ENCODE measurements around the gene ARL14EP.
A peak's percentile ranks its signal among the peaks of the same experiment; 100 is the strongest.

Gene ARL14EP

DNA sequence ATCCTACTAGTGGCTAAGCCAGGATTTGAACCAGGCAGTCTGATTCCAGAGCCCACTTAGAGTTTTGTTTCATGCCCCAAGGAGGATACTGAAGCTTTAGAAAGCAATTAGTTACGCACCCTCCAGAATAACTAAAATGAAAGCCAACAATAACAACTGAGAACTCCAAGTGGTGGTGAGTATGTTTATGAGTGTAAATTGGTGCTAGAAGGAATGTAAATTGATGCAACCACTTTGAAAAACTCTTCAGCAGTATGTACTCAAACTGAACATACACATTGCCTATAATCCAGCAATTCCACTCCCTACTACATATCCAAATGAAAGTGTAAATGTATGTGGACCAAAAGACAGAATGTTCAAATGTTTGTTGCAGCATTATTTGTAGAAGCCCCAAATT is 6.7 kb upstream of the ARL14EP start:
- WGBS: no CpG with 5 or more reads among the region's 1 CpG
- no peak overlapping the region for H3K23ac ChIP-seq (ENCODE audit: low read length in 2 of 2)
- H3K18ac ChIP-seq (ENCODE audit: low read depth in 1 of 2, low read length in 2 of 2): no peak overlapping the region
- H3K4me3 ChIP-seq (ENCODE audit: insufficient read depth in 1 of 2, low read depth in 1 of 2, low read length in 2 of 2): no peak overlapping the region
- no peak overlapping the region for H4K91ac ChIP-seq (ENCODE audit: low read length)
- no peak overlapping the region for H2BK15ac ChIP-seq (ENCODE audit: low read depth, poor library complexity, severe bottlenecking)
- no peaks in the 10 kb centered on the region for H3K9me3 ChIP-seq (ENCODE audit: control insufficient read depth, low read length)
- H3K4me1 ChIP-seq (ENCODE audit: control insufficient read depth, insufficient read depth, low read depth, low read length): no peaks in the 10 kb centered on the region
- H3K14ac ChIP-seq (ENCODE audit: low read length in 2 of 2): no peak overlapping the region
- no peak overlapping the region for H2AK5ac ChIP-seq (ENCODE audit: low read length, severe bottlenecking)
- no peak overlapping the region for H2BK120ac ChIP-seq (ENCODE audit: low read depth, low read length)
- H3K4me2 ChIP-seq (ENCODE audit: low read length, poor library complexity, severe bottlenecking): no peak overlapping the region
- no peak overlapping the region for H2BK12ac ChIP-seq (ENCODE audit: low read length in 2 of 2)
- no peak overlapping the region for H3K4ac ChIP-seq (ENCODE audit: low read depth in 1 of 2, low read length in 2 of 2)
- H4K8ac ChIP-seq (ENCODE audit: low read length): no peak overlapping the region
- peaks cover 8 to 9% of the 10 kb centered on the region in 2 experiments for H3K27me3 ChIP-seq (ENCODE audit: control insufficient read depth in 1 of 2, insufficient read depth in 1 of 2, low read length in 2 of 2)
- no peaks in the 10 kb centered on the region for H3K79me1 ChIP-seq (replicated peaks; ENCODE audit: low read length, poor library complexity, severe bottlenecking)
- no peak for DNase-seq
- H2BK5ac ChIP-seq (ENCODE audit: low read depth, low read length, poor library complexity, severe bottlenecking): no peak overlapping the region
- H3K9ac ChIP-seq (ENCODE audit: low read length): no peak overlapping the region
- H2AFZ ChIP-seq (ENCODE audit: low read depth, low read length): no peak overlapping the region
- no peaks in the 10 kb centered on the region for H3K36me3 ChIP-seq (ENCODE audit: control insufficient read depth in 1 of 2, insufficient read depth in 2 of 2, low read depth in 1 of 2, low read length in 2 of 2)
- H3K27ac ChIP-seq (ENCODE audit: low read length, poor library complexity, severe bottlenecking): no peak overlapping the region

GRCh38 chr11:30317030-30317429 is 5.9 kb upstream of the ARL14EP start:
- Histone ChIP-seq H3K79me1 (replicated peaks; ENCODE audit: low read length, poor library complexity, severe bottlenecking) (no peaks in the 10 kb centered on the region), H4K8ac (ENCODE audit: low read length) (no peak overlapping the region), H2BK15ac (ENCODE audit: low read depth, poor library complexity, severe bottlenecking) (no peak overlapping the region), H2BK12ac (ENCODE audit: low read length in 2 of 2) (no peak overlapping the region), H2BK5ac (ENCODE audit: low read depth, low read length, poor library complexity, severe bottlenecking) (no peak overlapping the region), H3K4me3 (ENCODE audit: insufficient read depth in 1 of 2, low read depth in 1 of 2, low read length in 2 of 2) (no peak overlapping the region), H2AK5ac (ENCODE audit: low read length, severe bottlenecking) (no peak overlapping the region), H2BK120ac (ENCODE audit: low read depth, low read length) (no peak overlapping the region), H3K4me1 (ENCODE audit: control insufficient read depth, insufficient read depth, low read depth, low read length) (no peaks in the 10 kb centered on the region), H3K23ac (ENCODE audit: low read length in 2 of 2) (no peak overlapping the region), H3K9me3 (ENCODE audit: control insufficient read depth, low read length) (no peaks in the 10 kb centered on the region), H3K27ac (ENCODE audit: low read length, poor library complexity, severe bottlenecking) (no peak overlapping the region), H3K14ac (ENCODE audit: low read length in 2 of 2) (no peak overlapping the region), H2AFZ (ENCODE audit: low read depth, low read length) (no peak overlapping the region), H3K9ac (ENCODE audit: low read length) (no peak overlapping the region), H3K27me3 (ENCODE audit: control insufficient read depth in 1 of 2, insufficient read depth in 1 of 2, low read length in 2 of 2) (peaks cover 8 to 9% of the 10 kb centered on the region in 2 experiments), H4K91ac (ENCODE audit: low read length) (no peak overlapping the region), H3K18ac (ENCODE audit: low read depth in 1 of 2, low read length in 2 of 2) (no peak overlapping the region), H3K4me2 (ENCODE audit: low read length, poor library complexity, severe bottlenecking) (no peak overlapping the region), H3K4ac (ENCODE audit: low read depth in 1 of 2, low read length in 2 of 2) (no peak overlapping the region), H3K36me3 (ENCODE audit: control insufficient read depth in 1 of 2, insufficient read depth in 2 of 2, low read depth in 1 of 2, low read length in 2 of 2) (no peaks in the 10 kb centered on the region)
- WGBS: 53% methylated on average over 2 of the region's 2 CpGs
- DNase-seq: no peak

DNA sequence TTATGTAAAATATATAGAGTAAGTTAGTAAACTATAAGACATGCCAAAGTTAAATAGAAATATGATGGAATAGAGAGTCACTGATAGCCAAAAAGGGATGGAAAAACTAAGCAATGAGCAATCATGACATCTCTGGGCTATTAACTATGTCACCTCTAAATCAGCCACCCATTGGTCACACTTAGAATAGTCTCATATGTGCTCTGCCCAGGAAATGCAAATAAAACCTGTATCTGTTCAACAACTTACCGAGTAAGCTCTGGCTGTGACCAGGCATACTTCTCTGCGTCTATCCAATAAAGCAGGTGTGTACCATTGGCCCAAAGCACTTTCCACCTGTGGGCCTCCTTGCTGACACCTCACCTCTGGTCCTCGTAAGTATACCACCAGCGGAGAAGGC is 1.6 kb upstream of the ARL14EP start:
- Histone ChIP-seq H3K4me2 (ENCODE audit: low read length, poor library complexity, severe bottlenecking) (no peak overlapping the region), H3K4me3 (ENCODE audit: insufficient read depth in 1 of 2, low read depth in 1 of 2, low read length in 2 of 2) (no peak overlapping the region), H4K8ac (ENCODE audit: low read length) (no peak overlapping the region), H3K14ac (ENCODE audit: low read length in 2 of 2) (no peak overlapping the region), H2BK12ac (ENCODE audit: low read length in 2 of 2) (no peak overlapping the region), H3K36me3 (ENCODE audit: control insufficient read depth in 1 of 2, insufficient read depth in 2 of 2, low read depth in 1 of 2, low read length in 2 of 2) (no peaks in the 10 kb centered on the region), H2BK5ac (ENCODE audit: low read depth, low read length, poor library complexity, severe bottlenecking) (no peak overlapping the region), H3K4me1 (ENCODE audit: control insufficient read depth, insufficient read depth, low read depth, low read length) (peaks cover 2% of the 10 kb centered on the region), H3K9me3 (ENCODE audit: control insufficient read depth, low read length) (no peaks in the 10 kb centered on the region), H3K4ac (ENCODE audit: low read depth in 1 of 2, low read length in 2 of 2) (no peak overlapping the region), H2AK5ac (ENCODE audit: low read length, severe bottlenecking) (no peak overlapping the region), H3K18ac (ENCODE audit: low read depth in 1 of 2, low read length in 2 of 2) (no peak overlapping the region), H3K79me1 (replicated peaks; ENCODE audit: low read length, poor library complexity, severe bottlenecking) (no peaks in the 10 kb centered on the region), H4K91ac (ENCODE audit: low read length) (no peak overlapping the region), H3K9ac (ENCODE audit: low read length) (no peak overlapping the region), H3K27ac (ENCODE audit: low read length, poor library complexity, severe bottlenecking) (no peak overlapping the region), H2AFZ (ENCODE audit: low read depth, low read length) (no peak overlapping the region), H3K27me3 (ENCODE audit: control insufficient read depth in 1 of 2, insufficient read depth in 1 of 2, low read length in 2 of 2) (peaks cover 8 to 9% of the 10 kb centered on the region in 2 experiments), H2BK120ac (ENCODE audit: low read depth, low read length) (no peak overlapping the region), H2BK15ac (ENCODE audit: low read depth, poor library complexity, severe bottlenecking) (no peak overlapping the region), H3K23ac (ENCODE audit: low read length in 2 of 2) (no peak overlapping the region)
- 94% methylated on average over 4 of the region's 4 CpGs for whole genome bisulfite sequencing
- no peak for DNase-seq

DNA sequence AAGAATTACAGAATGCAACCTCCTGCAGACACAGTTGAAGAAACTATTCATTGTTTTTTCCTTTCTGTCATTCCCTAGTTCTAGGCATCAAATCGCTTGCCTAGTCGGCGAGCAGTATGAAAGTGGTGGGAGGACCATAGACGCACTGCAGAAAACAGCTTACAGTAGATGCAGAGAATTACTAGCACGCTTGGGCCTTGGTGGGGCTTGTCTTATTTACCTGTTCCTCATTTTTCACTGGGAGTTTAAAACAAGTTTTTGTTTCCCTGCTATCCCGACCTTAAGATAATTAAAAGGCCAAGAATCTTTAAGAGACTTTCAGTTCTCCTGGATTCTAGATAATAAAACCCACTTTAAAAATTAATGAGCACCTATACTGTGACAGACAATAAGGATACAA is 713 bp upstream of the ARL14EP start:
- Histone ChIP-seq H3K36me3 (ENCODE audit: control insufficient read depth in 1 of 2, insufficient read depth in 2 of 2, low read depth in 1 of 2, low read length in 2 of 2) (peaks cover 0 to 5% of the 10 kb centered on the region in 2 experiments), H3K4ac (ENCODE audit: low read depth in 1 of 2, low read length in 2 of 2) (no peak overlapping the region), H2BK12ac (ENCODE audit: low read length in 2 of 2) (no peak overlapping the region), H2BK15ac (ENCODE audit: low read depth, poor library complexity, severe bottlenecking) (no peak overlapping the region), H3K9ac (ENCODE audit: low read length) (peak overlapping the region; percentile 98), H3K27ac (ENCODE audit: low read length, poor library complexity, severe bottlenecking) (no peak overlapping the region), H3K4me3 (ENCODE audit: insufficient read depth in 1 of 2, low read depth in 1 of 2, low read length in 2 of 2) (peak overlapping the region in 1 of 2 experiments; percentile 96), H2BK5ac (ENCODE audit: low read depth, low read length, poor library complexity, severe bottlenecking) (no peak overlapping the region), H4K91ac (ENCODE audit: low read length) (no peak overlapping the region), H3K18ac (ENCODE audit: low read depth in 1 of 2, low read length in 2 of 2) (no peak overlapping the region), H4K8ac (ENCODE audit: low read length) (no peak overlapping the region), H3K27me3 (ENCODE audit: control insufficient read depth in 1 of 2, insufficient read depth in 1 of 2, low read length in 2 of 2) (peaks cover 8 to 9% of the 10 kb centered on the region in 2 experiments), H2BK120ac (ENCODE audit: low read depth, low read length) (no peak overlapping the region), H3K4me1 (ENCODE audit: control insufficient read depth, insufficient read depth, low read depth, low read length) (peaks cover 2% of the 10 kb centered on the region), H3K4me2 (ENCODE audit: low read length, poor library complexity, severe bottlenecking) (no peak overlapping the region), H3K23ac (ENCODE audit: low read length in 2 of 2) (no peak overlapping the region), H3K9me3 (ENCODE audit: control insufficient read depth, low read length) (no peaks in the 10 kb centered on the region), H3K79me1 (replicated peaks; ENCODE audit: low read length, poor library complexity, severe bottlenecking) (no peaks in the 10 kb centered on the region), H2AFZ (ENCODE audit: low read depth, low read length) (no peak overlapping the region), H2AK5ac (ENCODE audit: low read length, severe bottlenecking) (no peak overlapping the region), H3K14ac (ENCODE audit: low read length in 2 of 2) (no peak overlapping the region)
- DNase-seq: peak; percentile 21
- 96% methylated on average over 5 of the region's 6 CpGs for WGBS
